NCI-H446 treated with DMSO at 0.1 percent for 48 hours (cell line): ENCODE measurements around the gene PRR33.

Experiments
- DNase-seq: peaks from one replicate; lab custom pipeline; 2025; lab: John Stamatoyannopoulos, UW

Gene PRR33

GRCh38 chr11:1927848-1928469 is 36.3 kb upstream of the PRR33 start:
- DNase-seq, result no peak

GRCh38 chr11:1927026-1927847 is 35.5 kb upstream of the PRR33 start:
- DNase-seq, result no peak

GRCh38 chr11:1926156-1927025 is 34.7 kb upstream of the PRR33 start:
- DNase-seq, result no peak

- DNase-seq, result no peak
These were observed 33.9 kb upstream of the PRR33 start for GRCh38 chr11:1925373-1926155.

GRCh38 chr11:1924646-1925372 is 33.1 kb upstream of the PRR33 start:
- DNase-seq, result no peak

- no peak for DNase-seq
These were observed 32.5 kb upstream of the PRR33 start for GRCh38 chr11:1924181-1924580.

- DNase-seq, result no peak
These were observed 31.7 kb upstream of the PRR33 start for GRCh38 chr11:1923201-1923956.

- no peak for DNase-seq
These were observed 30.9 kb upstream of the PRR33 start for GRCh38 chr11:1922481-1923081.

- no peak for DNase-seq
These were observed 30.0 kb upstream of the PRR33 start for GRCh38 chr11:1921574-1922141.

GRCh38 chr11:1920909-1921573 is 29.3 kb upstream of the PRR33 start:
- no peak for DNase-seq

- DNase-seq, result no peak
These were observed 28.6 kb upstream of the PRR33 start for GRCh38 chr11:1920128-1920908.

- no peak for DNase-seq
These were observed 27.9 kb upstream of the PRR33 start, which contains the start of gene TNNT3 for GRCh38 chr11:1919391-1920127. TNNT3 (plus strand) TSS chr11:1919703; CDS start chr11:1922875, 3,172 bp downstream.

GRCh38 chr11:1918436-1919315 is 27.0 kb upstream of the PRR33 start:
- DNase-seq, result no peak

- no peak for DNase-seq
These were observed 26.1 kb upstream of the PRR33 start for GRCh38 chr11:1917523-1918435.

- DNase-seq, result no peak
These were observed 25.4 kb upstream of the PRR33 start for GRCh38 chr11:1916986-1917522.
